Neuronal stem cell (in vitro differentiated cells): ENCODE measurements around the gene KBTBD4.

ENCODE experiments used
- DNase-seq: peaks from one replicate; pipeline ENCODE4 v3.0.0-alpha.2; 2013; ENCODE audit warnings: low spot score
- H2AFZ ChIP-seq: one replicate; pipeline ENCODE4 v1.6.1; 2013; ENCODE audit warnings: mild to moderate bottlenecking, low read length, inconsistent platforms
- H2AK5ac ChIP-seq: 2 replicates; pipeline ENCODE4 v1.6.1; 2013; ENCODE audit warnings: low read depth, mild to moderate bottlenecking, inconsistent platforms, low read length, moderate library complexity, mixed read lengths
- H2BK120ac ChIP-seq: 2 replicates; pipeline ENCODE4 v1.6.1; 2013; ENCODE audit warnings: low read depth, mild to moderate bottlenecking, inconsistent platforms, low read length, moderate library complexity, mixed read lengths
- H2BK12ac ChIP-seq: one replicate; pipeline ENCODE4 v1.6.1; 2013; ENCODE audit warnings: low read length, inconsistent platforms
- H2BK15ac ChIP-seq: 2 replicates; pipeline ENCODE4 v1.6.1; 2013; ENCODE audit warnings: mild to moderate bottlenecking, low read length, inconsistent platforms, mixed read lengths
- H2BK5ac ChIP-seq: one replicate; pipeline ENCODE4 v1.6.1; 2013; ENCODE audit warnings: inconsistent platforms, mild to moderate bottlenecking, low read length, moderate library complexity
- H3K14ac ChIP-seq: one replicate; pipeline ENCODE4 v1.6.1; 2013; ENCODE audit warnings: low read length, inconsistent platforms
- H3K18ac ChIP-seq: 2 replicates; pipeline ENCODE4 v1.6.1; 2013; ENCODE audit warnings: low read length, inconsistent platforms
- H3K23ac ChIP-seq: 2 replicates; pipeline ENCODE4 v1.6.1; 2013; ENCODE audit warnings: low read depth, mild to moderate bottlenecking, mixed read lengths, low read length, inconsistent platforms; ENCODE audit not compliant: poor library complexity
- H3K27ac ChIP-seq: replicated peaks from 3 replicates; pipeline ENCODE4 v1.5.1; 2013; ENCODE audit warnings: low read length, inconsistent platforms
- H3K27me3 ChIP-seq, 3 experiments: 2 replicates each; pipeline ENCODE4 v1.6.1; 2013; ENCODE audit warnings: low read length in 3 of 3, mild to moderate bottlenecking in 2 of 3, inconsistent platforms in 1 of 3, low read depth in 1 of 3, mixed read lengths in 1 of 3, moderate library complexity in 1 of 3; ENCODE audit not compliant: control insufficient read depth in 3 of 3, insufficient read depth in 3 of 3
- H3K36me3 ChIP-seq, 2 donors: replicated peaks in 1 of 2; 2 replicates each; pipeline ENCODE4 v1.6.1; 2013; ENCODE audit warnings: low read length in 2 of 2; ENCODE audit not compliant: control insufficient read depth in 2 of 2, insufficient read depth in 2 of 2
- H3K4ac ChIP-seq: 2 replicates; pipeline ENCODE4 v1.6.1; 2013; ENCODE audit warnings: inconsistent platforms, mild to moderate bottlenecking, low read length, moderate library complexity
- H3K4me1 ChIP-seq, 2 donors: 1 replicate in 1 of 2; 2 replicates in 1 of 2; pipeline ENCODE4 v1.6.1; 2013; ENCODE audit warnings: low read length in 2 of 2, low read depth in 1 of 2; ENCODE audit not compliant: control insufficient read depth in 2 of 2, insufficient read depth in 1 of 2
- H3K4me2 ChIP-seq: one replicate; pipeline ENCODE4 v1.6.1; 2013; ENCODE audit warnings: mild to moderate bottlenecking, low read length, inconsistent platforms; ENCODE audit not compliant: insufficient read depth, poor library complexity, severe bottlenecking
- H3K4me3 ChIP-seq, 2 donors: 2 replicates each; pipeline ENCODE4 v1.5.1; 2013; ENCODE audit warnings: low read length in 2 of 2, mild to moderate bottlenecking in 2 of 2, inconsistent platforms in 1 of 2, moderate library complexity in 1 of 2
- H3K79me1 ChIP-seq: one replicate; pipeline ENCODE4 v1.6.1; 2013; ENCODE audit warnings: low read depth, mild to moderate bottlenecking, inconsistent platforms, low read length, moderate library complexity
- H3K9ac ChIP-seq: one replicate; pipeline ENCODE4 v1.6.1; 2013; ENCODE audit warnings: mild to moderate bottlenecking, low read depth, low read length, inconsistent platforms; ENCODE audit not compliant: poor library complexity
- H3K9me3 ChIP-seq, 2 donors: replicated peaks in 1 of 2; 2 replicates each; pipeline versions ENCODE3 to v1.6.1; 2013; ENCODE audit warnings: low read length in 2 of 2, mild to moderate bottlenecking in 2 of 2, inconsistent platforms in 1 of 2, low read depth in 1 of 2, mixed read lengths in 1 of 2, moderate library complexity in 1 of 2; ENCODE audit not compliant: control insufficient read depth in 2 of 2, insufficient read depth in 1 of 2
- H4K8ac ChIP-seq: one replicate; pipeline ENCODE4 v1.6.1; 2013; ENCODE audit warnings: low read depth, mild to moderate bottlenecking, inconsistent platforms, low read length, moderate library complexity
- H4K91ac ChIP-seq: one replicate; pipeline ENCODE4 v1.6.1; 2013; ENCODE audit warnings: low read length, low read depth, mild to moderate bottlenecking, inconsistent platforms; ENCODE audit not compliant: poor library complexity
- WGBS, 2 donors: extraction: QIAGEN DNeasy Blood & Tissue Kit; methylation state at CpG; one replicate each; pipeline ENCODE4 v1.1.7; 2013; ENCODE audit warnings: missing lambda C conversion rate in 2 of 2, mixed read lengths in 1 of 2; ENCODE audit not compliant: insufficient read length in 2 of 2, insufficient replicate concordance in 1 of 2; ENCODE audit errors: extremely low coverage in 2 of 2; 5-methylcytosine and 5-hydroxymethylcytosine counted together

The KBTBD4 gene

GRCh38 chr11:47591764-47592163 is 13.0 kb upstream of the KBTBD4 start:
- WGBS, 2 donors, result no CpG with 5 or more reads among the region's 7 CpGs
- no peak overlapping the region for H3K18ac ChIP-seq
- peak overlapping the region; percentile 81 for H2AFZ ChIP-seq
- H2BK12ac ChIP-seq, result no peak overlapping the region
- H3K4me2 ChIP-seq, result no peak overlapping the region
- H3K36me3 ChIP-seq, result no peaks in the 10 kb centered on the region
- H2BK15ac ChIP-seq, result no peak overlapping the region
- no peak overlapping the region for H3K27ac ChIP-seq
- no peak overlapping the region for H3K4ac ChIP-seq
- no peak overlapping the region for H3K4me3 ChIP-seq
- H4K91ac ChIP-seq, result no peak overlapping the region
- no peak overlapping the region for H3K14ac ChIP-seq
- no peak overlapping the region for H2AK5ac ChIP-seq
- peaks cover 0 to 21% (median 3%) of the 10 kb centered on the region in 3 experiments for H3K27me3 ChIP-seq
- H2BK120ac ChIP-seq, result no peak overlapping the region
- no peak overlapping the region for H3K23ac ChIP-seq
- peaks cover 11 to 26% of the 10 kb centered on the region in 2 donors for H3K4me1 ChIP-seq
- H2BK5ac ChIP-seq, result no peak overlapping the region
- H3K79me1 ChIP-seq, result peaks cover 2% of the 10 kb centered on the region
- H3K9me3 ChIP-seq, result no peaks in the 10 kb centered on the region
- DNase-seq, result no peak
- no peak overlapping the region for H4K8ac ChIP-seq
- H3K9ac ChIP-seq, result no peak overlapping the region

- H4K91ac ChIP-seq, result no peak overlapping the region
- no peak overlapping the region for H3K18ac ChIP-seq
- H3K36me3 ChIP-seq, result peaks cover 0 to 2% of the 10 kb centered on the region in 2 donors
- no peak overlapping the region for H2BK120ac ChIP-seq
- peak overlapping the region; percentile 57 for H3K9ac ChIP-seq
- H3K9me3 ChIP-seq, result no peaks in the 10 kb centered on the region
- H3K27ac ChIP-seq, result no peak overlapping the region
- H3K4me1 ChIP-seq, result peaks cover 11 to 26% of the 10 kb centered on the region in 2 donors
- no peak overlapping the region for H2AK5ac ChIP-seq
- H3K14ac ChIP-seq, result no peak overlapping the region
- H2BK5ac ChIP-seq, result no peak overlapping the region
- no peak overlapping the region for H3K4me3 ChIP-seq
- H4K8ac ChIP-seq, result no peak overlapping the region
- no peak overlapping the region for H3K4ac ChIP-seq
- peaks cover 0 to 19% (median 3%) of the 10 kb centered on the region in 3 experiments for H3K27me3 ChIP-seq
- WGBS, 2 donors, result no CpG with 5 or more reads among the region's 122 CpGs
- peaks cover 4% of the 10 kb centered on the region for H3K79me1 ChIP-seq
- no peak overlapping the region for H3K4me2 ChIP-seq
- no peak overlapping the region for H2BK15ac ChIP-seq
- H2BK12ac ChIP-seq, result no peak overlapping the region
- H3K23ac ChIP-seq, result no peak overlapping the region
- H2AFZ ChIP-seq, result no peak overlapping the region
- DNase-seq, result no peak
Measured at GRCh38 chr11:47589977-47590861, 11.4 kb upstream of the KBTBD4 start.

- H2AFZ ChIP-seq, result no peak overlapping the region
- H3K4me2 ChIP-seq, result no peak overlapping the region
- DNase-seq, result no peak
- H3K4me1 ChIP-seq, result peaks cover 9 to 24% of the 10 kb centered on the region in 2 donors
- H3K79me1 ChIP-seq, result peaks cover 4% of the 10 kb centered on the region
- peaks cover 0 to 8% of the 10 kb centered on the region in 2 donors for H3K36me3 ChIP-seq
- H3K18ac ChIP-seq, result peak overlapping the region; percentile 17
- H2BK120ac ChIP-seq, result no peak overlapping the region
- no peak overlapping the region for H2BK12ac ChIP-seq
- no peak overlapping the region for H3K9ac ChIP-seq
- H3K27ac ChIP-seq, result no peak overlapping the region
- no peak overlapping the region for H4K91ac ChIP-seq
- H3K4me3 ChIP-seq, result no peak overlapping the region
- WGBS, 2 donors, result no CpG with 5 or more reads among the region's 51 CpGs
- H3K4ac ChIP-seq, result no peak overlapping the region
- H2BK5ac ChIP-seq, result no peak overlapping the region
- H3K27me3 ChIP-seq, result peaks cover 0 to 18% (median 3%) of the 10 kb centered on the region in 3 experiments
- no peak overlapping the region for H2BK15ac ChIP-seq
- H2AK5ac ChIP-seq, result no peak overlapping the region
- no peak overlapping the region for H3K23ac ChIP-seq
- H3K14ac ChIP-seq, result no peak overlapping the region
- H3K9me3 ChIP-seq, result no peaks in the 10 kb centered on the region
- H4K8ac ChIP-seq, result no peak overlapping the region
Measured at GRCh38 chr11:47589584-47589976, 10.8 kb upstream of the KBTBD4 start.

GRCh38 chr11:47589118-47589517 is 10.3 kb upstream of the KBTBD4 start:
- DNase-seq, result no peak
- Histone ChIP-seq H2AFZ (no peak overlapping the region), H4K91ac (no peak overlapping the region), H3K36me3 (peaks cover 3 to 12% of the 10 kb centered on the region in 2 donors), H3K4me1 (peaks cover 7 to 21% of the 10 kb centered on the region in 2 donors), H3K4ac (no peak overlapping the region), H3K27ac (no peak overlapping the region), H2AK5ac (no peak overlapping the region), H3K9me3 (no peaks in the 10 kb centered on the region), H3K4me3 (no peak overlapping the region), H3K9ac (peak overlapping the region; percentile 44), H3K14ac (no peak overlapping the region), H2BK15ac (no peak overlapping the region), H3K4me2 (no peak overlapping the region), H3K27me3 (peaks cover 0 to 16% (median 3%) of the 10 kb centered on the region in 3 experiments), H3K18ac (no peak overlapping the region), H3K23ac (no peak overlapping the region), H2BK120ac (no peak overlapping the region), H2BK5ac (no peak overlapping the region), H3K79me1 (peaks cover 4% of the 10 kb centered on the region), H2BK12ac (no peak overlapping the region), H4K8ac (no peak overlapping the region)
- WGBS, 2 donors, result no CpG with 5 or more reads among the region's 11 CpGs
